Measurements from ENCODE around the gene KCNK4. TPM values are rescaled to one million over a fixed set of nuclear protein-coding genes. Genes with fewer than 3 reads are reported as not detected.

The KCNK4 gene
- total RNA-seq, 1 experiment from 2014 or later: 0.28 TPM

DNA sequence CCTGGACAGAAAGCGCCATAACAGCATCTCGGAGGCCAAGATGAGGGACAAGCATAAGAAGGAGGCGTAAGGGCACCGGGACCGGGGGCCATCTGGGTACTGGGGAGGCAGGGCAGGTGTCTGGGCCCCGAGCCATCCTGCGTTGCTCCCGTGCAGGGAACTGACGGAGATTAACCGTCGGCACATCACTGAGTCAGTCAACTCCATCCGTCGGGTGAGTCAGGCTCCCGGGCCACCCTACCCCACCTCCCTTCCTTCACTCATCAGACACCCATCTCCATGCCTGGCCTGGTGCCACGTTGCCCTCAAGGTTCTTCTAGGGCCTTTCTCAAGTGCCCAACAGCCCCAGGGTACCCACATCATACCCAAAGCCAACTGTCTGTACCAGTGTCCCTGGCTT is 24.8 kb upstream of the KCNK4 start:
- Mint-ChIP-seq H3K4me3 (no peak overlapping the region), H3K36me3 (ENCODE audit: insufficient read depth in 1 of 3, low read depth in 3 of 3) (peaks cover 27 to 62% (median 47%) of the 10 kb centered on the region in 3 experiments), H3K4me1 (peaks cover 11 to 21% of the 10 kb centered on the region in 2 experiments), H3K27ac (no peak overlapping the region; a peak in 1 of 7 replicates), H3K9me3 (no peaks in the 10 kb centered on the region), H3K27me3 (ENCODE audit: low read depth) (no peaks in the 10 kb centered on the region)
- H3K4ac ChIP-seq (ENCODE audit: low read depth, low read length): no peak overlapping the region
- no peak overlapping the region for H3K56ac ChIP-seq (ENCODE audit: insufficient read length, low read depth, low read length)
- H3K4me2 ChIP-seq (ENCODE audit: insufficient read depth, insufficient read length, low read length): no peak overlapping the region
- H3K18ac ChIP-seq (ENCODE audit: insufficient read length, low read depth, low read length): no peak overlapping the region
- TF ChIP-seq, protein P1, sequence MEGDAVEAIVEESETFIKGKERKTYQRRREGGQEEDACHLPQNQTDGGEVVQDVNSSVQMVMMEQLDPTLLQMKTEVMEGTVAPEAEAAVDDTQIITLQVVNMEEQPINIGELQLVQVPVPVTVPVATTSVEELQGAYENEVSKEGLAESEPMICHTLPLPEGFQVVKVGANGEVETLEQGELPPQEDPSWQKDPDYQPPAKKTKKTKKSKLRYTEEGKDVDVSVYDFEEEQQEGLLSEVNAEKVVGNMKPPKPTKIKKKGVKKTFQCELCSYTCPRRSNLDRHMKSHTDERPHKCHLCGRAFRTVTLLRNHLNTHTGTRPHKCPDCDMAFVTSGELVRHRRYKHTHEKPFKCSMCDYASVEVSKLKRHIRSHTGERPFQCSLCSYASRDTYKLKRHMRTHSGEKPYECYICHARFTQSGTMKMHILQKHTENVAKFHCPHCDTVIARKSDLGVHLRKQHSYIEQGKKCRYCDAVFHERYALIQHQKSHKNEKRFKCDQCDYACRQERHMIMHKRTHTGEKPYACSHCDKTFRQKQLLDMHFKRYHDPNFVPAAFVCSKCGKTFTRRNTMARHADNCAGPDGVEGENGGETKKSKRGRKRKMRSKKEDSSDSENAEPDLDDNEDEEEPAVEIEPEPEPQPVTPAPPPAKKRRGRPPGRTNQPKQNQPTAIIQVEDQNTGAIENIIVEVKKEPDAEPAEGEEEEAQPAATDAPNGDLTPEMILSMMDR (conservative IDR thresholded peaks at IDR 0.05): no peak
- H3K23ac ChIP-seq (ENCODE audit: insufficient read length, low read depth, low read length): no peak overlapping the region
- no peaks in the 10 kb centered on the region for H3K27me3 ChIP-seq (ENCODE audit: insufficient read depth, low read length)
- H3K14ac ChIP-seq (ENCODE audit: insufficient read depth, low read length): no peak overlapping the region
- no peaks in the 10 kb centered on the region for H3K9me3 ChIP-seq (ENCODE audit: control insufficient read depth, low read depth, low read length)
- no peak overlapping the region for H2BK120ac ChIP-seq (ENCODE audit: low read depth, low read length, poor library complexity, severe bottlenecking)
- no peaks in the 10 kb centered on the region for H3K79me1 ChIP-seq (ENCODE audit: insufficient read depth, low read depth, low read length, poor library complexity, severe bottlenecking)
- no peak overlapping the region for H3K27ac ChIP-seq (ENCODE audit: insufficient read length, low read depth, low read length)
- no peaks in the 10 kb centered on the region for H4K20me1 ChIP-seq (ENCODE audit: control insufficient read depth, insufficient read depth, insufficient read length)
- H2BK5ac ChIP-seq (ENCODE audit: insufficient read length, low read length): no peak overlapping the region
- H4K5ac ChIP-seq (ENCODE audit: insufficient read length, low read depth, low read length): no peak overlapping the region
- no peak overlapping the region for H2AK5ac ChIP-seq (ENCODE audit: insufficient read length, low read length)
- H3K23me2 ChIP-seq (ENCODE audit: insufficient read length, low read depth, low read length, poor library complexity, severe bottlenecking): peaks cover 10% of the 10 kb centered on the region
- no peak overlapping the region for H2BK12ac ChIP-seq (ENCODE audit: insufficient read length, low read depth, low read length)
- H4K91ac ChIP-seq (ENCODE audit: insufficient read length, low read depth, low read length): no peak overlapping the region
- no peak overlapping the region for H3T11ph ChIP-seq (ENCODE audit: low read length)
- no peak overlapping the region for H2BK15ac ChIP-seq (ENCODE audit: low read depth, low read length)
- no peaks in the 10 kb centered on the region for H3K4me1 ChIP-seq (ENCODE audit: insufficient read depth, low read length)
- no peak overlapping the region for H2AFZ ChIP-seq (ENCODE audit: low read length)
- no peak overlapping the region for H3K9ac ChIP-seq (ENCODE audit: extremely low read depth, insufficient read length, low read length)
- no peak for DNase-seq
- H4K8ac ChIP-seq (replicated peaks; ENCODE audit: insufficient read length, low read depth, low read length): no peak overlapping the region
- no peaks in the 10 kb centered on the region for H3K79me2 ChIP-seq (ENCODE audit: insufficient read depth, low read length)
- no CpG with 5 or more reads among the region's 15 CpGs for WGBS (ENCODE audit: extremely low coverage, insufficient read length, low lambda C conversion rate)
- no peak overlapping the region for H2BK20ac ChIP-seq (ENCODE audit: low read depth, low read length, poor library complexity, severe bottlenecking)

Measured in H9 (cell line).